GM19035 (cell line): ENCODE results near the gene BEND4.

Source experiments
- ATAC-seq: cut with Tn5 transposase; IDR thresholded peaks from one replicate; pipeline ENCODE4 v1.9.1; 2021; ENCODE audit not compliant: unreplicated experiment

Gene BEND4

DNA sequence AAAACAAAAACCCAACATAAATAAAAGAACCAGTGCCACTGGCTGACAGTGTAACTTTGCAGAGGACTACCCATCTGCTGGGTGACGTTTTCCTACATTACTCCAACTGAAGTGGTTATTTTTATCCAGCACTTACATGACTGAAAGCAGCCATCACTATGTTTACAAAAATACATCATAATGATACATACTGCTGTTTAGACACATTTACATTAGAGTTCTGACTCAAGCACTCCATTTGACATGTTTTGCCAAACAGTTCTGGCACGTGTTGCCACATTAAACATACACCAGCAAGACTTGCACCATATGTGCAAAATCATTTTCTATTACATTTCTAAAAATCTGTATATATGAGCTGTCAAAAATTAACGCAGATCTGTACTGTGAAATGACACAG lies 39.6 kb downstream of the BEND4 start:
- no peak for ATAC-seq

DNA sequence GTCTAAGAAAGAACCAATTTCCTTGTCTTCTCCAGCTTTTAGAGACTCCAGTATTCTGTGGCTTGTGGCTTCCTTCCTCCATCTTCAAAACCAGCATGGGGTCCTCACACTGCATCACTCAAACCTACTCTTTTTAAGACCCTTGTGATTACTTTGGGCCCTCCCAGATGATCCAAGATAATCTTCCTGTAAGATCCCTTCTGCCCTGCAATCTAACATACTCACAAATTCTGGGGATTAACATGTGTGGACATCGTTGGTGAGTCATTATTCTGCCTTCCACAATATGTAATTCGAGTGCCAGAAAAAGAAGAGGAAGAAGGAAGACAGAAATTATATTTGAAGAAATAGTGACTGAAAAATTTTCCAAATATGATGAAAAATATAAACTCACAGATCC lies 47.9 kb downstream of the BEND4 start:
- ATAC-seq, result no peak

GRCh38 chr4:42101446-42101975 lies 50.9 kb downstream of the BEND4 start:
- ATAC-seq, result no peak

- no peak for ATAC-seq
Observed at GRCh38 chr4:42088386-42088785, 64.1 kb downstream of the BEND4 start.

DNA sequence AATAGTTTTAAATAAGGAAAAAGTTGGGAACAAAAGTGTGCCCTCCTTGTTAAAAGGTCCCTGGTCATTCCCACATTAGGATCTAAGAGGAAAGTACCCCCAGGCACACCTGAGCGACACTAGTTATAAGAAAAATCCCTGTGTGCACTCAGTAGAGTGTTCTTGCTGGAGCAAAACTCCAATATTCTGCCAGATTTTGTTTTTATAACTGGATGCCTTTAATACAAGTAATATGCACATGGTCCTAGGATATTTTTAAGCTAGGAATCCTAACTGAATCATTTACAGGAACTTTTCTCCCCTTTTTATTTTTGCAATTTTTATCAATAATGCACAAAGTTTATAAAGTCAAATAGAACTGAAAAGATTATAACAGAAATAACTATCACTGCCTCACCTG lies 68.6 kb downstream of the BEND4 start:
- ATAC-seq, result no peak

GRCh38 chr4:42080306-42080705 lies 72.1 kb downstream of the BEND4 start:
- no peak for ATAC-seq

GRCh38 chr4:42078184-42078801 lies 74.2 kb downstream of the BEND4 start:
- ATAC-seq, result peak; percentile 87

GRCh38 chr4:42074294-42074693 lies 78.2 kb downstream of the BEND4 start:
- no peak for ATAC-seq

- no peak for ATAC-seq
Observed at GRCh38 chr4:42070463-42070862, 82.0 kb downstream of the BEND4 start.

DNA sequence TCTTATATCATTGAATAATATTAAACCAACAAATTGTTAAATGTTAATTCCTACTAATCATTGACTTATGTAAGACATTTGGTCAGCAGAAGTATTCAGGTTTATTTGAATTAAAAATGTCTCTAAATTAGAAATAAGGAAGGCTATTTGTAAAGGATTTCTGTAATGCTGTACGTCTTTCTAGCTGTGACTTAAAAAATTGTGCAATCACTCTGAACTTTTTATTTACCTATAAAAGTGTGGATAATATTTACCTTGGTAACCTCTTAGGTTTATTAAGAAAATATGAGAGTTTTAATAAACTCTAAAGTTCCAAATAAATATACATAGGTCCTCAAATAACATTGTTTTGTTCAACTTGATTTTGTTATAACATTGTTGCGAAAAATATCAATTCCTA lies 85.2 kb downstream of the BEND4 start:
- ATAC-seq, result no peak

GRCh38 chr4:42066402-42066801 lies 86.1 kb downstream of the BEND4 start:
- no peak for ATAC-seq
